Measurements from ENCODE around the gene KCNA4. TPM values are rescaled to one million over a fixed set of nuclear protein-coding genes. Genes with fewer than 3 reads are reported as not detected.
"Not testable (repeated sequence)": the region's sequence is repeated elsewhere in the genome, so short reads cannot be mapped to it uniquely, and the experiment has no call there.

The KCNA4 gene
- total RNA-seq, 2 experiments from 2014 or later: not detected

- intact Hi-C loops (cut with micrococcal nuclease): no loop called here
- ChIA-PET CTCF (no interaction called here), POLR2A (no interaction called here)
- no peaks in the 10 kb centered on the region for H3K27me3 Mint-ChIP-seq
- H3K36me3 Mint-ChIP-seq: no peaks in the 10 kb centered on the region
- DNase-seq: no peak
- no peak overlapping the region for H3K4me3 Mint-ChIP-seq
- no peak overlapping the region for H3K27ac Mint-ChIP-seq
- no peaks in the 10 kb centered on the region for H3K4me1 Mint-ChIP-seq (ENCODE audit: low read depth)
- H3K9me3 Mint-ChIP-seq: no peaks in the 10 kb centered on the region
Observed at GRCh38 chr11:29984544-29984943, 32.3 kb downstream of the KCNA4 start.

- POLR2A ChIA-PET: no interaction called here
- Mint-ChIP-seq H3K27me3 (no peaks in the 10 kb centered on the region), H3K27ac (no peak overlapping the region), H3K9me3 (peaks cover 8% of the 10 kb centered on the region), H3K4me3 (no peak overlapping the region), H3K4me1 (ENCODE audit: low read depth) (no peaks in the 10 kb centered on the region), H3K36me3 (no peaks in the 10 kb centered on the region)
- intact Hi-C loops (cut with micrococcal nuclease): no loop called here
- CTCF ChIA-PET: no interaction called here
- DNase-seq: no peak
Observed at GRCh38 chr11:29978549-29978948, 38.3 kb downstream of the KCNA4 start.

- H3K27me3 Mint-ChIP-seq; DNase-seq; H3K4me3 Mint-ChIP-seq; H3K9me3 Mint-ChIP-seq; intact Hi-C loops (cut with micrococcal nuclease); H3K36me3 Mint-ChIP-seq; H3K27ac Mint-ChIP-seq; CTCF ChIA-PET; POLR2A ChIA-PET; H3K4me1 Mint-ChIP-seq (ENCODE audit: low read depth): not testable (repeated sequence)
Observed at GRCh38 chr11:29975580-29975979, 41.2 kb downstream of the KCNA4 start.

- DNase-seq: no peak
- Mint-ChIP-seq H3K36me3 (no peaks in the 10 kb centered on the region), H3K27ac (no peak overlapping the region), H3K4me1 (ENCODE audit: low read depth) (no peaks in the 10 kb centered on the region), H3K27me3 (no peaks in the 10 kb centered on the region), H3K4me3 (no peak overlapping the region), H3K9me3 (no peaks in the 10 kb centered on the region)
- intact Hi-C loops (cut with micrococcal nuclease): no loop called here
- ChIA-PET POLR2A (no interaction called here), CTCF (no interaction called here)
Observed at GRCh38 chr11:29963796-29964195, 53.0 kb downstream of the KCNA4 start.

GRCh38 chr11:29963036-29963435, 53.8 kb downstream of the KCNA4 start:
- H3K9me3 Mint-ChIP-seq: no peaks in the 10 kb centered on the region
- H3K36me3 Mint-ChIP-seq: no peaks in the 10 kb centered on the region
- POLR2A ChIA-PET: no interaction called here
- DNase-seq: no peak
- no peak overlapping the region for H3K4me3 Mint-ChIP-seq
- no peaks in the 10 kb centered on the region for H3K4me1 Mint-ChIP-seq (ENCODE audit: low read depth)
- H3K27me3 Mint-ChIP-seq: no peaks in the 10 kb centered on the region
- no peak overlapping the region for H3K27ac Mint-ChIP-seq
- CTCF ChIA-PET: interaction anchor here (0.7 kb wide), 1 partner anchor 232 kb away, joined by 3 read pairs; no protein-coding TSS in a partner anchor
- intact Hi-C loops (cut with micrococcal nuclease): no loop called here

GRCh38 chr11:29962243-29962642, 54.6 kb downstream of the KCNA4 start:
- Mint-ChIP-seq H3K9me3 (no peaks in the 10 kb centered on the region), H3K36me3 (no peaks in the 10 kb centered on the region), H3K27ac (no peak overlapping the region), H3K4me3 (no peak overlapping the region), H3K27me3 (no peaks in the 10 kb centered on the region), H3K4me1 (ENCODE audit: low read depth) (no peaks in the 10 kb centered on the region)
- POLR2A ChIA-PET: no interaction called here
- intact Hi-C loops (cut with micrococcal nuclease): no loop called here
- DNase-seq: no peak
- CTCF ChIA-PET: no interaction called here

Other genes with a start within 250 kb of the KCNA4 start
- gene FSHB, start 214.0 kb upstream of the KCNA4 start, total RNA-seq: not detected

Measured in activated CD4-positive, alpha-beta memory T cell treated with anti-CD3 and anti-CD28 coated beads for 36 hours (primary cell).